HepG2 (cell line): Measurements from ENCODE around the gene HDLBP. TPM values are rescaled to one million over a fixed set of nuclear protein-coding genes. Genes with fewer than 3 reads are reported as not detected.

ENCODE experiments used
- ETS1 ChIP-seq: sonication (generic); formaldehyde crosslinking; IDR thresholded peaks from 2 replicates; pipeline ENCODE4 v1.4.0; 2020; ENCODE audit warnings: missing genetic modification reagents
- FOXA3 ChIP-seq: IDR thresholded peaks from 2 replicates; pipeline ENCODE4 v1.6.1; 2016; ENCODE audit warnings: missing genetic modification reagents, missing compliant biosample characterization
- FOXK2 ChIP-seq: fragments of 450-650 bp; IDR thresholded peaks from 2 replicates; pipeline ENCODE4 v1.6.1; 2016
- HIVEP1 ChIP-seq: sonication (generic); formaldehyde crosslinking; IDR thresholded peaks from 2 replicates; pipeline ENCODE4 v1.4.0; 2020; ENCODE audit warnings: mild to moderate bottlenecking, missing genetic modification reagents
- MBD4 ChIP-seq: IDR thresholded peaks from 2 replicates; pipeline ENCODE4 v1.6.1; 2012; ENCODE audit warnings: low read length, inconsistent platforms, borderline replicate concordance
- NFKBIZ ChIP-seq: IDR thresholded peaks from 2 replicates; pipeline ENCODE4 v1.6.1; 2018; ENCODE audit warnings: missing genetic modification reagents, missing compliant biosample characterization
- RORA ChIP-seq: sonication (generic); formaldehyde crosslinking; IDR thresholded peaks from 2 replicates; pipeline ENCODE4 v1.5.0; 2020; ENCODE audit warnings: mild to moderate bottlenecking, missing genetic modification reagents, moderate library complexity
- RXRB ChIP-seq: IDR thresholded peaks from 2 replicates; pipeline ENCODE4 v1.6.1; 2016; ENCODE audit warnings: borderline replicate concordance, missing genetic modification reagents, missing compliant biosample characterization
- SOX5 ChIP-seq: IDR thresholded peaks from 2 replicates; pipeline ENCODE4 v1.6.1; 2016; ENCODE audit warnings: borderline replicate concordance
- STAG1 ChIP-seq: sonication (generic); formaldehyde crosslinking; IDR thresholded peaks from 2 replicates; pipeline ENCODE4 v1.4.0; 2020; ENCODE audit warnings: missing genetic modification reagents
- TEAD3 ChIP-seq: optimal IDR thresholded peaks from 2 replicates; pipeline ENCODE3; 2016; ENCODE audit warnings: borderline replicate concordance
- TFAP4 ChIP-seq: sonication (generic); IDR thresholded peaks from 2 replicates; pipeline ENCODE4 v1.6.1; 2016; ENCODE audit warnings: low read depth, borderline replicate concordance
- UBTF ChIP-seq: sonication (generic); formaldehyde crosslinking; IDR thresholded peaks from 2 replicates; pipeline ENCODE4 v1.4.0; 2020; ENCODE audit warnings: mild to moderate bottlenecking, missing genetic modification reagents
- XBP1 ChIP-seq: sonication (generic); formaldehyde crosslinking; IDR thresholded peaks from 2 replicates; pipeline ENCODE4 v1.5.0; 2020; ENCODE audit warnings: missing genetic modification reagents
- ZFP62 ChIP-seq: sonication (generic); formaldehyde crosslinking; IDR thresholded peaks from 2 replicates; pipeline ENCODE4 v1.4.0; 2020; ENCODE audit warnings: missing genetic modification reagents
- ZKSCAN1 ChIP-seq: fragments of 150-350 bp; IDR thresholded peaks from 2 replicates; pipeline ENCODE4 v1.6.1; 2014; ENCODE audit warnings: low read length
- ZNF142 ChIP-seq: sonication (generic); formaldehyde crosslinking; IDR thresholded peaks from 2 replicates; pipeline ENCODE4 v1.4.0; 2020; ENCODE audit warnings: missing genetic modification reagents
- ZNF761 ChIP-seq: sonication (generic); formaldehyde crosslinking; conservative IDR thresholded peaks from 2 replicates; pipeline ENCODE4 v1.4.0; 2020; ENCODE audit warnings: mild to moderate bottlenecking, missing genetic modification reagents
- ZNF781 ChIP-seq: sonication (generic); formaldehyde crosslinking; IDR thresholded peaks from 2 replicates; pipeline ENCODE4 v1.5.1; 2020; ENCODE audit warnings: borderline replicate concordance, mild to moderate bottlenecking, missing genetic modification reagents; ENCODE audit errors: not compliant biosample characterization
- ZSCAN9 ChIP-seq: IDR thresholded peaks from 2 replicates; pipeline ENCODE4 v1.6.1; 2016; ENCODE audit warnings: borderline replicate concordance
- polyA plus RNA-seq, 8 experiments: library from polyadenylated mRNA; depleted of rRNA in 3 of 8; stranded (reverse) in 7 of 8; unstranded in 1 of 8; fragments of >200 nt; fragmentation: Illumina TruSeq in 4 of 8; extraction: Trizol in 4 of 8; gene quantifications; 2 replicates each; pipeline versions ENCODE4 v1.2.1 to v1.2.3, GENCODE V29; 2011 to 2016; ENCODE audit warnings: low read depth in 4 of 8, missing spikeins in 1 of 8, mixed read lengths in 1 of 8; ENCODE audit not compliant: insufficient read depth in 1 of 8
- total RNA-seq, 5 experiments: library from RNA; depleted of rRNA; stranded (reverse); fragments of >200 nt; fragmentation: Illumina TruSeq; extraction: Trizol; gene quantifications; 2 replicates each; pipeline ENCODE4 v1.2.3, GENCODE V29; 2016; ENCODE audit warnings: low read depth in 1 of 5

Gene HDLBP
- total and polyA plus RNA-seq, 2 of the 13 experiments (the other 11 are each of a cell fraction or from before 2014, with no cell fraction given): 464 to 707 TPM

- no peak for TF ChIP-seq ZNF142 (CRISPR knock-in tag)
- no peak for TF ChIP-seq ZFP62 (CRISPR knock-in tag)
- no peak for TF ChIP-seq TFAP4
- no peak for TF ChIP-seq ZNF781 (CRISPR knock-in tag)
- no peak for TF ChIP-seq ZSCAN9 (CRISPR knock-in tag)
- no peak; the same call in 1 of the 2 replicates for TF ChIP-seq NFKBIZ (CRISPR knock-in tag)
- no peak for TF ChIP-seq SOX5
- no peak for TF ChIP-seq XBP1 (CRISPR knock-in tag)
- no peak for TF ChIP-seq FOXK2
- no peak for TF ChIP-seq ZKSCAN1
- TF ChIP-seq STAG1 (CRISPR knock-in tag): no peak
- TF ChIP-seq RXRB: no peak
- TF ChIP-seq RORA (CRISPR knock-in tag): no peak
- no peak for TF ChIP-seq ZNF761 (CRISPR knock-in tag)
- TF ChIP-seq HIVEP1 (CRISPR knock-in tag): no peak
- no peak for TF ChIP-seq TEAD3 (CRISPR knock-in tag)
- no peak for TF ChIP-seq MBD4
- TF ChIP-seq ETS1: no peak
- peak; percentile 46 for TF ChIP-seq UBTF (CRISPR knock-in tag)
- TF ChIP-seq FOXA3 (CRISPR knock-in tag): no peak
These were observed 43.7 kb downstream of the HDLBP start (continued) for GRCh38 chr2:241271706-241272302.
